Hair follicle dermal papilla cell (primary cell): Measurements from ENCODE around the gene MRE11. TPM values are rescaled to one million over a fixed set of nuclear protein-coding genes. Genes with fewer than 3 reads are reported as not detected.

Experiments
- small RNA-seq: library from RNA; depleted of rRNA; stranded (forward); fragments of <200 nt; gene quantifications from one replicate; pipeline ENCODE3, GENCODE V24; 2012
- total RNA-seq: library from RNA; depleted of rRNA; stranded (reverse); fragments of >200 nt; gene quantifications from 2 replicates; pipeline ENCODE4 v1.2.3, GENCODE V29; 2012

MRE11 gene
- 11.2 and 14.1 TPM in 2 replicates for total RNA-seq

DNA sequence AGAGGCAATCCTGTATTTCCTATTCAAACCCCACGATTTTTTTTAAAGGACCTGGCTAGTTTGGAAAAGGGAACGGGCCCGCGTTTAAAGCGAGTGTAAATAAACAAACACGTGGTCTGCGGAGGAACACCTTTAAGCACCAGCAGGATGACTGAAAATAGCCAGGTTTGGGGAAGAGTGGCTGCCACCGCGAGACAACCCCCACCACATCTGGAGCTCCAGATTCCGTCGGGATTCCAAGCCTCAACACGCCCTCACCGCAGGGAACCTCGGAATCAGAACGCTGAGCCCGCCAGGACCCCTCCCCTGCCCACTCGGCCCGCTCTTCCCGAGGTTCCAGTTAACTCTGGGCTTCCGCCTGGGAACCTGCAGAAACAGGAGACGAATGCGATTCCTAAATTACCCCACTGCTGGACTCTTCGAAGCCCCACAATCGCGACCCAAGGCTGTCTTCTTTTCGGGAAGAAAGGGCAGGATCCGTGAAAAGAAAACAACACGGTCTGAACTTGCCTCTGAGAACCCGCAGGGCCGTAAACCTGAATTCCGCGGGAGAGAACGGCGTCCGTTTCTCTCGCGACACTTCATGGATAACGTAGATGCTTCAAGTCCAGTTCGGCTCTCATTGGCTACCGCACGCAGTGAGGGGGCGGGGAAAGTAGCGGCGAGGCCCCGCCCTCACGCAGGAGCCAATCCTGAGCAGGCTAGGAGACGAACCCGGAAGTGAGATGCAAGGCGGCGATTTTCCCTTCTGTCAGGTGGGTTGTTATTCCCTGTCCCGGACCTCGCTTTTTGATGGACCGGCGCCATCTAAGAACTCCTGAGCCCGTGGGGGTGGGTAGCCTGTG is at the start of gene MRE11, which contains the start of gene ANKRD49:
Gene MRE11, minus strand, starts transcription at position 564 of the 845 bp plus-strand sequence. CDS start 1,043 bp downstream, outside the sequence.
Gene ANKRD49, plus strand, starts transcription at position 704 of the 845 bp plus-strand sequence. CDS start 2,710 bp downstream, outside the sequence.

DNA sequence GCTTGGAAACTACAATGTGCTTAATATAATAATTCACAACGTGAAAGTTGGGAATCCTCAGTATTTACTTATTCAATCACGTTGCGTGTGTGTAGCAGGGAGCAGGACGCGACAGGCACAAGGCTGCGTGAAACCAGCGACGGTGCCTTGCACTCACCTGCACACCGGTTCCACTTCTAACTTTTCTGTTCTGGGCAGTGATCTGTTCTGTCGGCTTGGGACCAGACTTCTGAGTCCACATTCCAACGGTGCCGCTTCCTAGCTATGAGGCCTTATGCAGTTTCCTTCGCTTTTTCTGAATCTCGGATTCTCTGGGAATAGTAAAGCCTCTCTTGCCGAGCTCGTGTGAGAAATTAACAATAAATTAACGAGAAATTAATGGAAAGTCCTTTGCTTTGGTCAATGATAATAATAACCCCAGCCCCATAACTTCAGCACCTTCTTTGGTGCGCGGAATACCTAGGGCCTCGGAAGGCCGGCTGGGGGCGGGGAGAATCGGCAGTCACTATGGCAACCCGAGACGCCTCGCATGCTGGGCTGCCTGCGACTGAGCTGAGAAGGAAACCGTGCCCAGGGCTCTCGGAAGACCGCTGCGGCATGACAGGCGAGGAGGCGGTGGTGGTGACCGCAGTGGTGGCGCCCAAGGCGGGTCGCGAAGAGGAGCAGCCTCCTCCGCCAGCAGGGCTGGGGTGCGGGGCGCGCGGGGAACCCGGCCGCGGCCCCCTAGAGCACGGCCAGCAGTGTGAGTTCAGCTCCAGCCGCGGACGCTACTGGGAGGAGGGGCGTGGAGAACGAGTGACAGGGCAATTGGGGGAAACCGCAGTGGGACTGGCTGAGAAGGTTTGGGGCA is 18.5 kb upstream of the MRE11 start, which contains the start of gene C11orf97:
Gene C11orf97, plus strand, starts transcription at position 530 of the 850 bp plus-strand sequence. Its CDS starts 68 bp downstream, at position 598.

GRCh38 chr11:94400839-94401772 is 92.5 kb downstream of the MRE11 start, which contains the start of gene GPR83:
Gene GPR83, minus strand, starts transcription at chr11:94401419. Its CDS starts 172 bp downstream, at chr11:94401247.

Small RNA genes lying within 50 kb of the gene (small RNA-seq; reads per million reads assigned to genes)
- 6.2 reads per million, percentile 83 among the genes with 10 or more reads in this experiment for gene MIR548L

Other genes with a start within 250 kb of the MRE11 start
- not detected in 2 replicates for gene IZUMO1R, start 189.3 kb downstream of the MRE11 start, total RNA-seq
- 0.16 TPM in 1 of 2 replicates, not detected in the other for gene GPR83, start 92.4 kb downstream of the MRE11 start, total RNA-seq
- 11.8 and 14.3 TPM in 2 replicates for gene ANKRD49, start 140 bp upstream of the MRE11 start, total RNA-seq
- gene C11orf97, start 18.6 kb upstream of the MRE11 start, total RNA-seq: not detected in 2 replicates
- 9.8 and 11.8 TPM in 2 replicates for gene FUT4, start 50.1 kb upstream of the MRE11 start, total RNA-seq
- gene PIWIL4, start 73.5 kb upstream of the MRE11 start, total RNA-seq: 3.4 and 3.9 TPM in 2 replicates